Nephron (organoid): ENCODE measurements around the gene SPATA7.

Experiments used
- H3K27ac Mint-ChIP-seq, 3 experiments: 2 replicates each; pipeline ENCODE4 v1.8.0; 2020; ENCODE audit warnings: mixed read lengths in 3 of 3, mild to moderate bottlenecking in 2 of 3, moderate library complexity in 1 of 3
- H3K27me3 Mint-ChIP-seq: 2 replicates; pipeline ENCODE4 v1.8.0; 2021; ENCODE audit warnings: low read depth, mild to moderate bottlenecking, moderate library complexity, mixed read lengths
- H3K36me3 Mint-ChIP-seq: 2 replicates; pipeline ENCODE4 v1.8.0; 2020; ENCODE audit warnings: low read depth, mixed read lengths
- H3K4me1 Mint-ChIP-seq: 2 replicates; pipeline ENCODE4 v1.8.0; 2020; ENCODE audit warnings: mixed read lengths
- H3K4me3 Mint-ChIP-seq, 3 experiments: 2 replicates each; pipeline ENCODE4 v1.8.0; 2020; ENCODE audit warnings: mild to moderate bottlenecking in 3 of 3, mixed read lengths in 3 of 3, moderate library complexity in 2 of 3
- H3K9me3 Mint-ChIP-seq: 2 replicates; pipeline ENCODE4 v1.8.0; 2020; ENCODE audit warnings: mixed read lengths
- CTCF ChIP-seq, 3 experiments: fragments of 200-600 bp; sonication (generic); IDR thresholded peaks; one replicate each; pipeline ENCODE4 v1.5.0; 2021; ENCODE audit warnings: antibody characterized with exemption in 3 of 3; ENCODE audit not compliant: unreplicated experiment in 3 of 3

The SPATA7 gene

GRCh38 chr14:88477513-88478250 is 92.2 kb downstream of the SPATA7 start:
- Mint-ChIP-seq H3K4me1 (no peaks in the 10 kb centered on the region), H3K9me3 (no peaks in the 10 kb centered on the region), H3K36me3 (peaks cover 85% of the 10 kb centered on the region), H3K27me3 (no peaks in the 10 kb centered on the region), H3K27ac (no peak overlapping the region), H3K4me3 (no peak overlapping the region)
- no peak for TF ChIP-seq CTCF (IDR thresholded peaks at IDR 0.05; ENCODE audit: unreplicated experiment in 3 of 3)

- Mint-ChIP-seq H3K27me3 (no peaks in the 10 kb centered on the region), H3K4me3 (no peak overlapping the region), H3K27ac (no peak overlapping the region), H3K4me1 (no peaks in the 10 kb centered on the region), H3K9me3 (no peaks in the 10 kb centered on the region), H3K36me3 (peaks cover 84% of the 10 kb centered on the region)
- no peak for TF ChIP-seq CTCF (IDR thresholded peaks at IDR 0.05; ENCODE audit: unreplicated experiment in 3 of 3)
Observed at GRCh38 chr14:88478931-88479330, 93.5 kb downstream of the SPATA7 start.

GRCh38 chr14:88479574-88479987 is 94.1 kb downstream of the SPATA7 start:
- no peak overlapping the region for H3K27ac Mint-ChIP-seq
- no peak for TF ChIP-seq CTCF (IDR thresholded peaks at IDR 0.05; ENCODE audit: unreplicated experiment in 3 of 3)
- H3K36me3 Mint-ChIP-seq, result peaks cover 81% of the 10 kb centered on the region
- H3K9me3 Mint-ChIP-seq, result no peaks in the 10 kb centered on the region
- no peak overlapping the region for H3K4me3 Mint-ChIP-seq
- no peaks in the 10 kb centered on the region for H3K4me1 Mint-ChIP-seq
- no peaks in the 10 kb centered on the region for H3K27me3 Mint-ChIP-seq

GRCh38 chr14:88481059-88481458 is 95.6 kb downstream of the SPATA7 start:
- TF ChIP-seq CTCF (IDR thresholded peaks at IDR 0.05; ENCODE audit: unreplicated experiment in 3 of 3), result no peak
- Mint-ChIP-seq H3K4me1 (no peaks in the 10 kb centered on the region), H3K27me3 (no peaks in the 10 kb centered on the region), H3K36me3 (peaks cover 67% of the 10 kb centered on the region), H3K4me3 (no peak overlapping the region), H3K9me3 (no peaks in the 10 kb centered on the region), H3K27ac (no peak overlapping the region)

- Mint-ChIP-seq H3K36me3 (peaks cover 60% of the 10 kb centered on the region), H3K4me1 (no peaks in the 10 kb centered on the region), H3K4me3 (no peak overlapping the region), H3K27ac (no peak overlapping the region), H3K9me3 (no peaks in the 10 kb centered on the region), H3K27me3 (no peaks in the 10 kb centered on the region)
- TF ChIP-seq CTCF (IDR thresholded peaks at IDR 0.05; ENCODE audit: unreplicated experiment in 3 of 3), result no peak
Observed at GRCh38 chr14:88481794-88482193, 96.3 kb downstream of the SPATA7 start.

- no peaks in the 10 kb centered on the region for H3K9me3 Mint-ChIP-seq
- peaks cover 52% of the 10 kb centered on the region for H3K36me3 Mint-ChIP-seq
- H3K27me3 Mint-ChIP-seq, result no peaks in the 10 kb centered on the region
- no peak overlapping the region for H3K4me3 Mint-ChIP-seq
- no peaks in the 10 kb centered on the region for H3K4me1 Mint-ChIP-seq
- no peak overlapping the region for H3K27ac Mint-ChIP-seq
- TF ChIP-seq CTCF (IDR thresholded peaks at IDR 0.05; ENCODE audit: unreplicated experiment in 3 of 3), result no peak
Observed at GRCh38 chr14:88482524-88482923, 97.1 kb downstream of the SPATA7 start.
